ENCODE results near the gene TMEM181. TPM values are rescaled to one million over a fixed set of nuclear protein-coding genes. Genes with fewer than 3 reads are reported as not detected.
"Not testable (repeated sequence)": the region's sequence is repeated elsewhere in the genome, so short reads cannot be mapped to it uniquely, and the experiment has no call there.

TMEM181 gene
- total RNA-seq, 1 donor from 2014 or later, result 28.4 TPM

GRCh38 chr6:158548418-158549161 lies 11.3 kb upstream of the TMEM181 start:
- Histone ChIP-seq H3K27me3 (ENCODE audit: low read depth) (no peaks in the 10 kb centered on the region), H3K4me3 (no peak overlapping the region), H3K9me3 (no peaks in the 10 kb centered on the region), H3K4me1 (no peaks in the 10 kb centered on the region), H3K36me3 (no peaks in the 10 kb centered on the region), H3K27ac (no peak overlapping the region)
- intact Hi-C loops (cut with DNase I), result no loop called here
- DNase-seq, result no peak
- TF ChIP-seq CTCF (IDR thresholded peaks at IDR 0.05), result no peak
- no peak for ATAC-seq

GRCh38 chr6:158552055-158552795 lies 7.7 kb upstream of the TMEM181 start:
- no peaks in the 10 kb centered on the region for H3K4me1 ChIP-seq
- H3K36me3 ChIP-seq, result no peaks in the 10 kb centered on the region
- no peaks in the 10 kb centered on the region for H3K27me3 ChIP-seq (ENCODE audit: low read depth)
- ATAC-seq (no peak), DNase-seq (no peak)
- H3K9me3 ChIP-seq, result no peaks in the 10 kb centered on the region
- TF ChIP-seq CTCF (IDR thresholded peaks at IDR 0.05), result no peak
- no peak overlapping the region for H3K27ac ChIP-seq
- no peak overlapping the region for H3K4me3 ChIP-seq
- intact Hi-C loops (cut with DNase I), result no loop called here

GRCh38 chr6:158552796-158553138 lies 7.1 kb upstream of the TMEM181 start:
- Histone ChIP-seq H3K9me3 (no peaks in the 10 kb centered on the region), H3K4me1 (no peaks in the 10 kb centered on the region), H3K27ac (no peak overlapping the region), H3K36me3 (no peaks in the 10 kb centered on the region), H3K27me3 (ENCODE audit: low read depth) (no peaks in the 10 kb centered on the region), H3K4me3 (no peak overlapping the region)
- ATAC-seq (no peak), DNase-seq (no peak)
- TF ChIP-seq CTCF (IDR thresholded peaks at IDR 0.05), result no peak
- intact Hi-C loops (cut with DNase I), result no loop called here

GRCh38 chr6:158554611-158555361 lies 5.1 kb upstream of the TMEM181 start:
- TF ChIP-seq CTCF (IDR thresholded peaks at IDR 0.05), result no peak
- Histone ChIP-seq H3K27me3 (ENCODE audit: low read depth) (no peaks in the 10 kb centered on the region), H3K4me1 (peaks cover 6% of the 10 kb centered on the region), H3K4me3 (no peak overlapping the region), H3K27ac (no peak overlapping the region), H3K36me3 (no peaks in the 10 kb centered on the region), H3K9me3 (no peaks in the 10 kb centered on the region)
- intact Hi-C loops (cut with DNase I), result no loop called here
- ATAC-seq (no peak), DNase-seq (no peak)

GRCh38 chr6:158556113-158556512 lies 3.8 kb upstream of the TMEM181 start:
- no peak for TF ChIP-seq CTCF (IDR thresholded peaks at IDR 0.05)
- H3K4me1 ChIP-seq, result peaks cover 11% of the 10 kb centered on the region
- intact Hi-C loops (cut with DNase I), result no loop called here
- H3K36me3 ChIP-seq, result no peaks in the 10 kb centered on the region
- H3K9me3 ChIP-seq, result no peaks in the 10 kb centered on the region
- ATAC-seq (no peak), DNase-seq (no peak)
- H3K27ac ChIP-seq, result no peak overlapping the region
- H3K27me3 ChIP-seq (ENCODE audit: low read depth), result no peaks in the 10 kb centered on the region
- H3K4me3 ChIP-seq, result no peak overlapping the region

GRCh38 chr6:158557110-158557509 lies 2.8 kb upstream of the TMEM181 start:
- H3K36me3 ChIP-seq; H3K27me3 ChIP-seq (ENCODE audit: low read depth); H3K27ac ChIP-seq; DNase-seq; intact Hi-C loops (cut with DNase I); H3K9me3 ChIP-seq; ATAC-seq; H3K4me3 ChIP-seq: not testable (repeated sequence)
- H3K4me1 ChIP-seq, result peaks cover 21% of the 10 kb centered on the region

All from lower lobe of right lung (tissue), 2 donors.